Gastroesophageal sphincter (tissue), 3 donors: Measurements from ENCODE around the gene NIPBL.

Experiments used
- CTCF ChIP-seq, 4 experiments: fragments of 200-600 bp in 2 of 4; fragments of 450-650 bp in 2 of 4; sonication (generic) in 1 of 4; IDR thresholded peaks; one replicate each; pipeline ENCODE4 v1.5.1; 2017 to 2019; ENCODE audit warnings: antibody characterized with exemption in 4 of 4, mild to moderate bottlenecking in 2 of 4, moderate library complexity in 2 of 4
- POLR2A ChIP-seq, 2 donors: fragments of 450-650 bp; IDR thresholded peaks; one replicate each; pipeline ENCODE4 v1.6.1; 2017; ENCODE audit warnings: antibody characterized with exemption in 2 of 2, mild to moderate bottlenecking in 2 of 2, moderate library complexity in 1 of 2

GRCh38 chr5:36988396-36988795 lies 111.8 kb downstream of the NIPBL start:
- no peak for TF ChIP-seq CTCF (IDR thresholded peaks at IDR 0.05)
- no peak for TF ChIP-seq POLR2A (IDR thresholded peaks at IDR 0.05)
